GM13976 (cell line): ENCODE measurements around the gene CFAP46.
"Not testable (repeated sequence)": the region's sequence is repeated elsewhere in the genome, so short reads cannot be mapped to it uniquely, and the experiment has no call there.

Experiments
- DNase-seq: peaks from one replicate; pipeline ENCODE4 v3.0.0; 2012; ENCODE audit warnings: low spot score
- CTCF ChIP-seq: IDR thresholded peaks from 2 replicates; pipeline ENCODE4 v1.5.1; 2012; ENCODE audit warnings: borderline replicate concordance, mild to moderate bottlenecking; ENCODE audit not compliant: insufficient read depth; ENCODE audit errors: extremely low read depth, missing control alignments, control extremely low read depth
- in situ Hi-C: fragments of 300-500 bp; cut with MboI; formaldehyde crosslinking; loops from one replicate; pipeline ENCODE4 v1.12.0; 2022; ENCODE audit warnings: low sequenced_read_pairs, mixed read lengths, inconsistent platforms; ENCODE audit not compliant: unreplicated experiment

The CFAP46 gene

GRCh38 chr10:132939378-132939955 is 2.9 kb downstream of the CFAP46 start:
- TF ChIP-seq CTCF, result no peak
- no peak for DNase-seq
- in situ Hi-C loops, result no loop called here

- DNase-seq, result no peak
- TF ChIP-seq CTCF, result peak; percentile 11
- in situ Hi-C loops, result no loop called here
Measured at GRCh38 chr10:132938472-132939339, 3.7 kb downstream of the CFAP46 start.

- TF ChIP-seq CTCF, result no peak
Measured at GRCh38 chr10:132937861-132938260, 4.5 kb downstream of the CFAP46 start.

GRCh38 chr10:132934953-132935352 is 7.4 kb downstream of the CFAP46 start:
- in situ Hi-C loops, result no loop called here
- DNase-seq, result no peak
- no peak for TF ChIP-seq CTCF

More at GRCh38 chr10:132937861-132938260, 4.5 kb downstream of the CFAP46 start:
- no peak for DNase-seq
- in situ Hi-C loops, result no loop called here

- no peak for DNase-seq
- no peak for TF ChIP-seq CTCF
- in situ Hi-C loops, result no loop called here
Measured at GRCh38 chr10:132933308-132934042, 8.9 kb downstream of the CFAP46 start.

- TF ChIP-seq CTCF, result no peak
- DNase-seq, result no peak
- in situ Hi-C loops, result no loop called here
Measured at GRCh38 chr10:132932461-132933307, 9.7 kb downstream of the CFAP46 start.

- in situ Hi-C loops, result not testable (repeated sequence)
Measured at GRCh38 chr10:132931258-132932250, 10.8 kb downstream of the CFAP46 start.

GRCh38 chr10:132930701-132931100 is 11.7 kb downstream of the CFAP46 start:
- in situ Hi-C loops, DNase-seq: not testable (repeated sequence)

More at GRCh38 chr10:132931258-132932250, 10.8 kb downstream of the CFAP46 start:
- not testable (repeated sequence) for DNase-seq
